ENCODE results near the gene RIC8A.

- TF ChIP-seq CTCF (IDR thresholded peaks at IDR 0.05; ENCODE audit: insufficient read depth, low read depth, low read length) (no peak), EZH2 (IDR thresholded peaks at IDR 0.05; ENCODE audit: insufficient read depth, low read length) (no peak)
Measured at GRCh38 chr11:253160-253885, 45.8 kb downstream of the RIC8A start.
